Measurements from ENCODE around the gene MALRD1.

The MALRD1 gene

GRCh38 chr10:19231034-19231433 lies 182.4 kb downstream of the MALRD1 start:
- no peak for DNase-seq

- DNase-seq: no peak
These were observed 197.5 kb downstream of the MALRD1 start for GRCh38 chr10:19245889-19246752.

GRCh38 chr10:19247843-19248242 lies 199.2 kb downstream of the MALRD1 start:
- DNase-seq: no peak

- no peak for DNase-seq
These were observed 201.9 kb downstream of the MALRD1 start for GRCh38 chr10:19250546-19250945.

GRCh38 chr10:19252531-19252930 lies 203.9 kb downstream of the MALRD1 start:
- DNase-seq: no peak

- DNase-seq: no peak
These were observed 207.7 kb downstream of the MALRD1 start for GRCh38 chr10:19256331-19256730.

GRCh38 chr10:19263262-19263661 lies 214.7 kb downstream of the MALRD1 start:
- no peak for DNase-seq

GRCh38 chr10:19283285-19283684 lies 234.7 kb downstream of the MALRD1 start:
- DNase-seq: no peak

GRCh38 chr10:19283786-19284185 lies 235.2 kb downstream of the MALRD1 start:
- no peak for DNase-seq

GRCh38 chr10:19290770-19291169 lies 242.2 kb downstream of the MALRD1 start:
- DNase-seq: no peak

- no peak for DNase-seq
These were observed 245.6 kb downstream of the MALRD1 start for GRCh38 chr10:19294233-19294632.

- DNase-seq: no peak
These were observed 251.0 kb downstream of the MALRD1 start for GRCh38 chr10:19299645-19300044.

GRCh38 chr10:19302117-19302516 lies 253.5 kb downstream of the MALRD1 start:
- DNase-seq: no peak

GRCh38 chr10:19310066-19310465 lies 261.5 kb downstream of the MALRD1 start:
- no peak for DNase-seq

- no peak for DNase-seq
These were observed 267.7 kb downstream of the MALRD1 start for GRCh38 chr10:19316204-19316870.

GRCh38 chr10:19317952-19318351 lies 269.4 kb downstream of the MALRD1 start:
- DNase-seq: no peak

GRCh38 chr10:19325581-19325980 lies 277.0 kb downstream of the MALRD1 start:
- no peak for DNase-seq

GRCh38 chr10:19328582-19328981 lies 280.0 kb downstream of the MALRD1 start:
- DNase-seq: no peak

- no peak for DNase-seq
These were observed 280.9 kb downstream of the MALRD1 start for GRCh38 chr10:19329475-19329874.

GRCh38 chr10:19332304-19332703 lies 283.7 kb downstream of the MALRD1 start:
- peak; percentile 5 for DNase-seq

- DNase-seq: no peak
These were observed 285.0 kb downstream of the MALRD1 start for GRCh38 chr10:19333631-19334030.

GRCh38 chr10:19347621-19348020 lies 299.0 kb downstream of the MALRD1 start:
- no peak for DNase-seq

- no peak for DNase-seq
These were observed 318.6 kb downstream of the MALRD1 start for GRCh38 chr10:19367176-19367575.

- DNase-seq: no peak
These were observed 325.4 kb downstream of the MALRD1 start for GRCh38 chr10:19373988-19374387.
